GM12878 (cell line): ENCODE results near the gene CCDC82. TPM values are rescaled to one million over a fixed set of nuclear protein-coding genes. Genes with fewer than 3 reads are reported as not detected.

ENCODE experiments used
- ATAC-seq: fragments of 200-7000 bp; cut with Tn5 transposase; 3 replicates; pipeline ENCODE4 v1.9.1; 2020; ENCODE audit warnings: mild to moderate bottlenecking, moderate library complexity
- BruUV-seq: library from RNA; stranded (reverse); fragments of 400-500 nt; replicated peaks from 2 replicates; lab custom pipeline; 2021; lab: Mats Ljungman, UMichigan
- CTCF ChIA-PET: fragments of 300-600 bp; sonication (Branson Sonifier 250); formaldehyde crosslinking; extraction: SDS; loops from one replicate; lab custom pipeline; 2021; ENCODE audit warnings: inconsistent platforms; lab: Yijun Ruan, JAX
- POLR2A ChIA-PET: fragments of 350-600 bp; formaldehyde crosslinking; extraction: SDS; loops from one replicate; lab custom pipeline; 2021; ENCODE audit warnings: inconsistent platforms; lab: Charles Lee
- RAD21 ChIA-PET: fragments of 300-600 bp; sonication (Branson Sonifier 250); formaldehyde crosslinking; loops from one replicate; lab custom pipeline; 2023; ENCODE audit warnings: antibody characterized with exemption; ENCODE audit not compliant: unreplicated experiment; lab: Charles Lee
- SMC1A ChIA-PET: fragments of 300-600 bp; sonication (Branson Sonifier 250); formaldehyde crosslinking; loops from one replicate; lab custom pipeline; 2023; ENCODE audit not compliant: unreplicated experiment, uncharacterized antibody; lab: Charles Lee
- DNase-seq: peaks from one replicate; pipeline ENCODE4 v3.0.0-alpha.2; 2011; ENCODE audit warnings: low read depth, low spot score
- FAIRE-seq: peaks from 3 replicates; lab custom pipeline; 2011; peaks lifted over from hg19 to GRCh38; lab: Jason Lieb, UNC
- H2AFZ ChIP-seq: 2 replicates; pipeline ENCODE4 v1.6.0; 2011; ENCODE audit warnings: low read depth, low read length, control low read depth; ENCODE audit not compliant: control insufficient read depth
- H3K27ac ChIP-seq: 2 replicates; pipeline ENCODE4 v1.5.1; 2011; ENCODE audit warnings: control low read depth; ENCODE audit not compliant: control insufficient read depth, insufficient read depth
- H3K27me3 ChIP-seq, 2 experiments: replicated peaks in 1 of 2; 2 replicates each; pipeline versions ENCODE4 v1.6.0 to v1.6.1; 2011; ENCODE audit warnings: low read length in 1 of 2; ENCODE audit not compliant: control insufficient read depth in 2 of 2, insufficient read depth in 2 of 2
- H3K36me3 ChIP-seq, 2 experiments: 2 replicates each; pipeline ENCODE4 v1.5.1; 2011; ENCODE audit warnings: low read length in 1 of 2; ENCODE audit not compliant: control insufficient read depth in 2 of 2, insufficient read depth in 2 of 2
- H3K4me1 ChIP-seq: 2 replicates; pipeline ENCODE4 v1.6.1; 2011; ENCODE audit warnings: mild to moderate bottlenecking, low read length, moderate library complexity, mixed read lengths; ENCODE audit not compliant: control insufficient read depth, insufficient read depth
- H3K4me2 ChIP-seq: 2 replicates; pipeline ENCODE4 v1.6.0; 2011; ENCODE audit warnings: control low read depth; ENCODE audit not compliant: control insufficient read depth, insufficient read depth
- H3K4me3 ChIP-seq: fragments of 200-600 bp; sonication (generic); 2 replicates; pipeline ENCODE4 v1.5.1; 2016
- H3K79me2 ChIP-seq: 2 replicates; pipeline ENCODE4 v1.6.0; 2011; ENCODE audit warnings: low read length; ENCODE audit not compliant: control insufficient read depth, insufficient read depth
- H3K9ac ChIP-seq: 2 replicates; pipeline ENCODE4 v1.8.0; 2011; ENCODE audit warnings: low read length, control low read depth, mixed read lengths; ENCODE audit not compliant: control insufficient read depth, insufficient read depth
- H3K9me3 ChIP-seq: replicated peaks from 3 replicates; pipeline ENCODE4 v1.5.1; 2011; ENCODE audit warnings: mild to moderate bottlenecking, low read length; ENCODE audit not compliant: control insufficient read depth, insufficient read depth
- H4K20me1 ChIP-seq: 2 replicates; pipeline ENCODE4 v1.6.0; 2011; ENCODE audit not compliant: control insufficient read depth, insufficient read depth
- BCL11A ChIP-seq: IDR thresholded peaks from 2 replicates; pipeline ENCODE4 v1.6.1; 2011; ENCODE audit warnings: low read depth, low read length
- CHD4 ChIP-seq: fragments of 200-600 bp; sonication (generic); IDR thresholded peaks from 2 replicates; pipeline ENCODE4 v1.6.1; 2016; ENCODE audit warnings: mild to moderate bottlenecking
- EP300 ChIP-seq, 2 experiments: fragments of 150-350 bp in 1 of 2; IDR thresholded peaks; 2 replicates each; pipeline ENCODE4 v1.6.1; 2011 to 2012; ENCODE audit warnings: low read depth in 2 of 2, low read length in 2 of 2, borderline replicate concordance in 1 of 2, improper control_type of control experiment in 1 of 2, inconsistent platforms in 1 of 2; ENCODE audit not compliant: control insufficient read depth in 1 of 2
- FOXK2 ChIP-seq: fragments of 450-650 bp; IDR thresholded peaks from 2 replicates; pipeline ENCODE4 v1.6.1; 2017; ENCODE audit warnings: mild to moderate bottlenecking, moderate library complexity
- MXI1 ChIP-seq: fragments of 150-350 bp; IDR thresholded peaks from 2 replicates; pipeline ENCODE4 v1.6.1; 2011; ENCODE audit warnings: low read depth, mild to moderate bottlenecking, inconsistent platforms, low read length, improper control_type of control experiment
- MYB ChIP-seq: fragments of 150-350 bp; IDR thresholded peaks from 2 replicates; pipeline ENCODE4 v1.6.1; 2014; ENCODE audit warnings: mild to moderate bottlenecking, low read depth, low read length, borderline replicate concordance
- MYC ChIP-seq: IDR thresholded peaks from 2 replicates; pipeline ENCODE4 v1.6.1; 2011; ENCODE audit warnings: mild to moderate bottlenecking, low read length, moderate library complexity, inconsistent platforms; ENCODE audit not compliant: insufficient read depth, insufficient replicate concordance, insufficient read length, severe bottlenecking
- NFXL1 ChIP-seq: fragments of 450-650 bp; IDR thresholded peaks from 2 replicates; pipeline ENCODE4 v1.6.1; 2017; ENCODE audit warnings: antibody characterized with exemption, mild to moderate bottlenecking, borderline replicate concordance
- NR2C1 ChIP-seq: fragments of 450-650 bp; IDR thresholded peaks from 2 replicates; pipeline ENCODE4 v1.6.1; 2017; ENCODE audit warnings: antibody characterized with exemption, mild to moderate bottlenecking, moderate library complexity
- NR2F1 ChIP-seq: fragments of 450-650 bp; conservative IDR thresholded peaks from 2 replicates; pipeline ENCODE4 v1.6.1; 2017; ENCODE audit warnings: mild to moderate bottlenecking
- PAX5 ChIP-seq: IDR thresholded peaks from 2 replicates; pipeline ENCODE4 v1.6.1; 2011; ENCODE audit warnings: low read depth, low read length, borderline replicate concordance
- RBBP5 ChIP-seq: fragments of 200-600 bp; sonication (generic); conservative IDR thresholded peaks from 2 replicates; pipeline ENCODE4 v1.6.1; 2016
- RCOR1 ChIP-seq: conservative IDR thresholded peaks from 2 replicates; pipeline ENCODE4 v1.6.1; 2012; ENCODE audit warnings: low read depth, low read length, improper control_type of control experiment
- SPI1 ChIP-seq: IDR thresholded peaks from 2 replicates; pipeline ENCODE4 v1.6.1; 2011; ENCODE audit warnings: low read depth, mild to moderate bottlenecking, low read length, moderate library complexity, borderline replicate concordance; ENCODE audit not compliant: insufficient read depth
- STAT1 ChIP-seq: fragments of 450-650 bp; conservative IDR thresholded peaks from 2 replicates; pipeline ENCODE4 v1.6.1; 2014; ENCODE audit warnings: antibody characterized with exemption, mild to moderate bottlenecking
- ZBTB40 ChIP-seq: fragments of 450-650 bp; IDR thresholded peaks from 2 replicates; pipeline ENCODE4 v1.6.1; 2016; ENCODE audit warnings: mild to moderate bottlenecking, moderate library complexity, borderline replicate concordance
- ZNF274 ChIP-seq: IDR thresholded peaks from one replicate; pipeline ENCODE4 v1.8.0; 2011; ENCODE audit not compliant: insufficient read length, insufficient read depth
- in situ Hi-C: fragments of 300-500 bp; cut with MboI; formaldehyde crosslinking; loops from 9 replicates; pipeline ENCODE4 v1.14.3; 2018; ENCODE audit warnings: mixed read lengths
- intact Hi-C: fragments of 100-400 bp; cut with micrococcal nuclease; formaldehyde crosslinking; loops from one replicate; pipeline ENCODE4 v1.14.2; 2022; ENCODE audit not compliant: unreplicated experiment
- polyA plus RNA-seq, 11 experiments: library from polyadenylated mRNA; depleted of rRNA in 4 of 11; unstranded in 6 of 11; stranded (reverse) in 5 of 11; fragments of >200 nt; fragmentation: Nextera tagmentation in 4 of 11; fragmentation: Illumina TruSeq in 1 of 11; extraction: Ambion mirVana in 4 of 11; extraction: Trizol in 1 of 11; gene quantifications; 1 replicate in 1 of 11; 2 replicates in 10 of 11; pipeline versions ENCODE4 v1.2.1 to v1.2.3, GENCODE V29; 2011 to 2016; ENCODE audit warnings: inconsistent platforms in 2 of 11, missing spikeins in 2 of 11, low read depth in 1 of 11
- total RNA-seq, 4 experiments: library from RNA; depleted of rRNA in 3 of 4; stranded (reverse); fragments of >200 nt in 3 of 4; fragmentation: Illumina TruSeq in 1 of 4; extraction: Trizol in 1 of 4; gene quantifications; 2 replicates each; pipeline versions ENCODE4 v1.2.1 to v1.2.3, GENCODE V29; 2013 to 2021
- TF ChIP-seq, protein P1 (sequence below): IDR thresholded peaks from 2 replicates; pipeline ENCODE4 v1.6.1; 2012; ENCODE audit warnings: mild to moderate bottlenecking, low read depth, low read length

Gene CCDC82
- total and polyA plus RNA-seq, 10 of the 15 experiments (the other 5 are each of a cell fraction or from before 2014, with no cell fraction given) = 15.2 to 62.4 (median 28.8) TPM

DNA sequence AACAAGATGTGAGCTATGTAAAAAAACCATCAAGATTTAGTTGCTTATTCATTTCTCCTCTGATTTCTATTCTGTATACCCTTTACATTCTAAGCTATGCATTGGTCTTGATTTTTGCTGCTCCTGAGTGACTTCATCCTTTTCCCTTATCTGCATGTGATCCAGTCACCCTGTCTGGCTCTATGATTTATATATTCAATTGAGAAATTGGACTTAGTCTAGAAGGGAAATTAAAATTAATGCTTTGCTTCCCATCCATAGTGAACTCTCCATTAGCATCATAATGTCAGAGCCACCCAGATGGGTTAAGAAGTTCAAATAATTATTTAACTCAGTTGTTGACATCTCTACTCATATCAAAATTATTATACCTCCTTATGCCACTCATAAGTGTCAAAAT lies 5.1 kb upstream of the CCDC82 start:
- Histone ChIP-seq H3K27ac (no peak overlapping the region), H3K9me3 (no peaks in the 10 kb centered on the region; the same call in 2 of the 3 replicates), H3K4me2 (no peak overlapping the region), H3K4me1 (no peaks in the 10 kb centered on the region), H3K79me2 (peaks cover 27% of the 10 kb centered on the region), H2AFZ (no peak overlapping the region), H3K9ac (no peak overlapping the region), H3K27me3 (no peaks in the 10 kb centered on the region), H3K4me3 (no peak overlapping the region), H4K20me1 (no peaks in the 10 kb centered on the region), H3K36me3 (no peaks in the 10 kb centered on the region)
- RAD21 ChIA-PET = interaction anchor here (0.7 to 3.6 kb wide), 22 partner anchors 9 to 588 kb away, joined by 3 to 44 read pairs (median 6); partner anchors contain the start of gene MAML2
- no TSS peak for BruUV-seq
- SMC1A ChIA-PET = interaction anchor here (0.5 to 4.0 kb wide), 37 partner anchors 8 to 1240 kb away, joined by 3 to 41 read pairs (median 5); partner anchors contain the start of gene MAML2
- DNase-seq (no peak), ATAC-seq (no peak), FAIRE-seq (no peak)
- intact Hi-C loops = loop anchor here (5.0 kb wide), 3 partner anchors 207 to 317 kb away; no protein-coding TSS in a partner anchor
- in situ Hi-C loops = loop anchor here (5.0 kb wide), 3 partner anchors 342 to 557 kb away; no protein-coding TSS in a partner anchor
- POLR2A ChIA-PET = interaction anchor here (0.6 kb wide), 2 partner anchors 69 to 682 kb away, joined by 3 to 5 read pairs; no protein-coding TSS in a partner anchor
- CTCF ChIA-PET = interaction anchor here (0.6 to 5.4 kb wide), 44 partner anchors 8 to 1243 kb away, joined by 3 to 101 read pairs (median 6); partner anchors contain the start of gene MAML2
- TF ChIP-seq SPI1 = no peak
- no peak for TF ChIP-seq BCL11A
- no peak for TF ChIP-seq ZNF274
- no peak for TF ChIP-seq FOXK2
- no peak for TF ChIP-seq MXI1
- TF ChIP-seq RBBP5 = no peak
- TF ChIP-seq STAT1 = no peak
- TF ChIP-seq, protein P1, sequence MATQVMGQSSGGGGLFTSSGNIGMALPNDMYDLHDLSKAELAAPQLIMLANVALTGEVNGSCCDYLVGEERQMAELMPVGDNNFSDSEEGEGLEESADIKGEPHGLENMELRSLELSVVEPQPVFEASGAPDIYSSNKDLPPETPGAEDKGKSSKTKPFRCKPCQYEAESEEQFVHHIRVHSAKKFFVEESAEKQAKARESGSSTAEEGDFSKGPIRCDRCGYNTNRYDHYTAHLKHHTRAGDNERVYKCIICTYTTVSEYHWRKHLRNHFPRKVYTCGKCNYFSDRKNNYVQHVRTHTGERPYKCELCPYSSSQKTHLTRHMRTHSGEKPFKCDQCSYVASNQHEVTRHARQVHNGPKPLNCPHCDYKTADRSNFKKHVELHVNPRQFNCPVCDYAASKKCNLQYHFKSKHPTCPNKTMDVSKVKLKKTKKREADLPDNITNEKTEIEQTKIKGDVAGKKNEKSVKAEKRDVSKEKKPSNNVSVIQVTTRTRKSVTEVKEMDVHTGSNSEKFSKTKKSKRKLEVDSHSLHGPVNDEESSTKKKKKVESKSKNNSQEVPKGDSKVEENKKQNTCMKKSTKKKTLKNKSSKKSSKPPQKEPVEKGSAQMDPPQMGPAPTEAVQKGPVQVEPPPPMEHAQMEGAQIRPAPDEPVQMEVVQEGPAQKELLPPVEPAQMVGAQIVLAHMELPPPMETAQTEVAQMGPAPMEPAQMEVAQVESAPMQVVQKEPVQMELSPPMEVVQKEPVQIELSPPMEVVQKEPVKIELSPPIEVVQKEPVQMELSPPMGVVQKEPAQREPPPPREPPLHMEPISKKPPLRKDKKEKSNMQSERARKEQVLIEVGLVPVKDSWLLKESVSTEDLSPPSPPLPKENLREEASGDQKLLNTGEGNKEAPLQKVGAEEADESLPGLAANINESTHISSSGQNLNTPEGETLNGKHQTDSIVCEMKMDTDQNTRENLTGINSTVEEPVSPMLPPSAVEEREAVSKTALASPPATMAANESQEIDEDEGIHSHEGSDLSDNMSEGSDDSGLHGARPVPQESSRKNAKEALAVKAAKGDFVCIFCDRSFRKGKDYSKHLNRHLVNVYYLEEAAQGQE = no peak
- no peak for TF ChIP-seq CHD4
- TF ChIP-seq ZBTB40 = no peak
- no peak for TF ChIP-seq EP300 (IDR thresholded peaks at IDR 0.05; ENCODE audit: borderline replicate concordance in 1 of 2, control insufficient read depth in 1 of 2, low read depth in 2 of 2, low read length in 2 of 2)
- no peak for TF ChIP-seq MYC
- no peak for TF ChIP-seq MYB
- TF ChIP-seq NFXL1 = no peak
- TF ChIP-seq PAX5 = no peak
- TF ChIP-seq NR2C1 = no peak
- no peak for TF ChIP-seq RCOR1
- no peak for TF ChIP-seq NR2F1
